Activated CD8-positive, alpha-beta T cell treated with anti-CD3 and anti-CD28 coated beads, Interleukin-2, amount 10 ng/mL, durations not matched to agents 7 days and 5 days (primary cell): ENCODE measurements around the gene AGAP1. TPM values are rescaled to one million over a fixed set of nuclear protein-coding genes. Genes with fewer than 3 reads are reported as not detected.

ENCODE experiments used
- ATAC-seq: fragments of 150-1000 bp; cut with Tn5 transposase; one replicate; pipeline ENCODE4 v1.10.0; 2021; ENCODE audit warnings: moderate library complexity
- CTCF ChIA-PET: fragments of 350-600 bp; sonication (Branson Sonifier 250); formaldehyde crosslinking; loops from one replicate; lab custom pipeline; 2021; ENCODE audit warnings: antibody characterized with exemption; lab: Charles Lee
- POLR2A ChIA-PET: fragments of 350-600 bp; sonication (Branson Sonifier 250); formaldehyde crosslinking; loops from one replicate; lab custom pipeline; 2021; ENCODE audit warnings: antibody characterized with exemption; lab: Charles Lee
- DNase-seq: peaks from one replicate; pipeline ENCODE4 v3.0.0-alpha.2; 2020
- H3K27ac Mint-ChIP-seq: one replicate; pipeline ENCODE4 v1.8.0; 2021; ENCODE audit warnings: mild to moderate bottlenecking, mixed read lengths
- H3K27me3 Mint-ChIP-seq: one replicate; pipeline ENCODE4 v1.8.0; 2021; ENCODE audit warnings: low read depth, mixed read lengths
- H3K36me3 Mint-ChIP-seq: one replicate; pipeline ENCODE4 v1.8.0; 2021; ENCODE audit warnings: low read depth, mixed read lengths
- H3K4me1 Mint-ChIP-seq: one replicate; pipeline ENCODE4 v1.8.0; 2021; ENCODE audit warnings: low read depth, mixed read lengths
- H3K4me3 Mint-ChIP-seq: one replicate; pipeline ENCODE4 v1.8.0; 2021; ENCODE audit warnings: mild to moderate bottlenecking, mixed read lengths
- H3K9me3 Mint-ChIP-seq: one replicate; pipeline ENCODE4 v1.8.0; 2022; ENCODE audit warnings: mixed read lengths; ENCODE audit not compliant: insufficient read depth
- total RNA-seq, 2 experiments: library from RNA; stranded (reverse); gene quantifications; one replicate each; pipeline ENCODE4 v1.2.3, GENCODE V29; 2021

Gene AGAP1
- total RNA-seq, 2 experiments from 2014 or later = 0.82 to 1.3 TPM

GRCh38 chr2:236109061-236109460, 615.2 kb downstream of the AGAP1 start:
- DNase-seq (no peak), ATAC-seq (no peak)
- Mint-ChIP-seq H3K4me1 (no peaks in the 10 kb centered on the region), H3K9me3 (no peaks in the 10 kb centered on the region), H3K36me3 (no peaks in the 10 kb centered on the region), H3K4me3 (no peak overlapping the region), H3K27ac (no peak overlapping the region), H3K27me3 (peaks cover 11% of the 10 kb centered on the region)
- CTCF ChIA-PET = no interaction called here
- POLR2A ChIA-PET = no interaction called here

- no peak overlapping the region for H3K27ac Mint-ChIP-seq
- CTCF ChIA-PET = no interaction called here
- H3K27me3 Mint-ChIP-seq = peaks cover 11% of the 10 kb centered on the region
- DNase-seq (no peak), ATAC-seq (no peak)
- POLR2A ChIA-PET = no interaction called here
- H3K36me3 Mint-ChIP-seq = no peaks in the 10 kb centered on the region
- no peak overlapping the region for H3K4me3 Mint-ChIP-seq
- no peaks in the 10 kb centered on the region for H3K9me3 Mint-ChIP-seq
- H3K4me1 Mint-ChIP-seq = no peaks in the 10 kb centered on the region
Observed at GRCh38 chr2:236109473-236109872, 615.6 kb downstream of the AGAP1 start.

GRCh38 chr2:236112466-236112865, 618.6 kb downstream of the AGAP1 start:
- POLR2A ChIA-PET = no interaction called here
- ATAC-seq = no peak

GRCh38 chr2:236113425-236113824, 619.6 kb downstream of the AGAP1 start:
- Mint-ChIP-seq H3K27ac (no peak overlapping the region), H3K4me3 (no peak overlapping the region), H3K9me3 (no peaks in the 10 kb centered on the region), H3K36me3 (no peaks in the 10 kb centered on the region), H3K27me3 (peaks cover 11% of the 10 kb centered on the region), H3K4me1 (no peaks in the 10 kb centered on the region)
- ChIA-PET CTCF (no interaction called here), POLR2A (no interaction called here)
- DNase-seq = no peak
- ATAC-seq = no peak

More at GRCh38 chr2:236112466-236112865, 618.6 kb downstream of the AGAP1 start:
- Mint-ChIP-seq H3K4me1 (no peaks in the 10 kb centered on the region), H3K36me3 (no peaks in the 10 kb centered on the region), H3K27ac (peak overlapping the region; percentile 39), H3K27me3 (peaks cover 13% of the 10 kb centered on the region), H3K4me3 (no peak overlapping the region), H3K9me3 (no peaks in the 10 kb centered on the region)
- CTCF ChIA-PET = no interaction called here
- no peak for DNase-seq

GRCh38 chr2:236113948-236114347, 620.1 kb downstream of the AGAP1 start:
- Mint-ChIP-seq H3K27ac (no peak overlapping the region), H3K4me3 (no peak overlapping the region), H3K36me3 (no peaks in the 10 kb centered on the region), H3K4me1 (no peaks in the 10 kb centered on the region), H3K9me3 (no peaks in the 10 kb centered on the region), H3K27me3 (peaks cover 6% of the 10 kb centered on the region)
- DNase-seq (no peak), ATAC-seq (no peak)
- POLR2A ChIA-PET = no interaction called here
- CTCF ChIA-PET = no interaction called here

GRCh38 chr2:236114959-236115358, 621.1 kb downstream of the AGAP1 start:
- Mint-ChIP-seq H3K4me3 (no peak overlapping the region), H3K36me3 (no peaks in the 10 kb centered on the region), H3K9me3 (no peaks in the 10 kb centered on the region), H3K4me1 (no peaks in the 10 kb centered on the region), H3K27ac (no peak overlapping the region), H3K27me3 (peaks cover 4% of the 10 kb centered on the region)
- ChIA-PET CTCF (no interaction called here), POLR2A (no interaction called here)
- no peak for ATAC-seq
- DNase-seq = no peak

GRCh38 chr2:236117401-236117800, 623.6 kb downstream of the AGAP1 start:
- no peaks in the 10 kb centered on the region for H3K36me3 Mint-ChIP-seq
- ATAC-seq (no peak), DNase-seq (no peak)
- H3K27ac Mint-ChIP-seq = no peak overlapping the region
- H3K4me3 Mint-ChIP-seq = no peak overlapping the region
- peaks cover 4% of the 10 kb centered on the region for H3K27me3 Mint-ChIP-seq
- POLR2A ChIA-PET = no interaction called here
- CTCF ChIA-PET = no interaction called here
- no peaks in the 10 kb centered on the region for H3K9me3 Mint-ChIP-seq
- H3K4me1 Mint-ChIP-seq = no peaks in the 10 kb centered on the region

- Mint-ChIP-seq H3K4me3 (no peak overlapping the region), H3K27ac (no peak overlapping the region), H3K36me3 (no peaks in the 10 kb centered on the region), H3K27me3 (peaks cover 4% of the 10 kb centered on the region), H3K4me1 (no peaks in the 10 kb centered on the region), H3K9me3 (no peaks in the 10 kb centered on the region)
- ATAC-seq (no peak), DNase-seq (no peak)
- POLR2A ChIA-PET = no interaction called here
- CTCF ChIA-PET = no interaction called here
Observed at GRCh38 chr2:236117861-236118269, 624.0 kb downstream of the AGAP1 start.

- DNase-seq (no peak), ATAC-seq (no peak)
- Mint-ChIP-seq H3K27ac (no peak overlapping the region), H3K27me3 (peaks cover 4% of the 10 kb centered on the region), H3K4me1 (no peaks in the 10 kb centered on the region), H3K4me3 (no peak overlapping the region), H3K36me3 (no peaks in the 10 kb centered on the region), H3K9me3 (no peaks in the 10 kb centered on the region)
- ChIA-PET POLR2A (no interaction called here), CTCF (no interaction called here)
Observed at GRCh38 chr2:236119003-236119402, 625.2 kb downstream of the AGAP1 start.

GRCh38 chr2:236119476-236119875, 625.6 kb downstream of the AGAP1 start:
- ATAC-seq (no peak), DNase-seq (no peak)
- no peak overlapping the region for H3K4me3 Mint-ChIP-seq
- H3K9me3 Mint-ChIP-seq = no peaks in the 10 kb centered on the region
- H3K36me3 Mint-ChIP-seq = no peaks in the 10 kb centered on the region
- peaks cover 4% of the 10 kb centered on the region for H3K27me3 Mint-ChIP-seq
- no peaks in the 10 kb centered on the region for H3K4me1 Mint-ChIP-seq
- CTCF ChIA-PET = no interaction called here
- H3K27ac Mint-ChIP-seq = no peak overlapping the region
- POLR2A ChIA-PET = no interaction called here

GRCh38 chr2:236120141-236120601, 626.3 kb downstream of the AGAP1 start:
- DNase-seq = no peak
- Mint-ChIP-seq H3K36me3 (no peaks in the 10 kb centered on the region), H3K27me3 (peaks cover 4% of the 10 kb centered on the region), H3K27ac (no peak overlapping the region), H3K4me1 (no peaks in the 10 kb centered on the region), H3K9me3 (no peaks in the 10 kb centered on the region), H3K4me3 (no peak overlapping the region)
- POLR2A ChIA-PET = no interaction called here
- CTCF ChIA-PET = no interaction called here
- ATAC-seq = no peak

GRCh38 chr2:236120829-236121228, 627.0 kb downstream of the AGAP1 start:
- Mint-ChIP-seq H3K9me3 (no peaks in the 10 kb centered on the region), H3K36me3 (no peaks in the 10 kb centered on the region), H3K27me3 (peaks cover 4% of the 10 kb centered on the region), H3K4me3 (no peak overlapping the region), H3K27ac (no peak overlapping the region), H3K4me1 (no peaks in the 10 kb centered on the region)
- POLR2A ChIA-PET = no interaction called here
- CTCF ChIA-PET = no interaction called here
- no peak for ATAC-seq
- DNase-seq = no peak

- H3K27me3 Mint-ChIP-seq = peaks cover 4% of the 10 kb centered on the region
- no peaks in the 10 kb centered on the region for H3K4me1 Mint-ChIP-seq
- ChIA-PET POLR2A (no interaction called here), CTCF (no interaction called here)
- H3K9me3 Mint-ChIP-seq = no peaks in the 10 kb centered on the region
- no peak overlapping the region for H3K4me3 Mint-ChIP-seq
- ATAC-seq (no peak), DNase-seq (no peak)
- no peaks in the 10 kb centered on the region for H3K36me3 Mint-ChIP-seq
- H3K27ac Mint-ChIP-seq = no peak overlapping the region
Observed at GRCh38 chr2:236121546-236121945, 627.7 kb downstream of the AGAP1 start.
